ENCODE results near the gene KCNH2. TPM values are rescaled to one million over a fixed set of nuclear protein-coding genes. Genes with fewer than 3 reads are reported as not detected.

KCNH2 gene
- total RNA-seq, 2 experiments from 2014 or later = 5.8 to 7.5 TPM

- H3K4me1 ChIP-seq (ENCODE audit: insufficient read depth, low read length, poor library complexity, severe bottlenecking) = peaks cover 9% of the 10 kb centered on the region
- ChIA-PET POLR2A (interaction anchor here (1.5 kb wide), 1 partner anchor 13 kb away, joined by 3 read pairs; no protein-coding TSS in a partner anchor), CTCF (ENCODE audit: unreplicated experiment) (interaction anchor here (1.2 kb wide), 1 partner anchor 84 kb away, joined by 4 read pairs; no protein-coding TSS in a partner anchor)
- H3K4me3 ChIP-seq (ENCODE audit: low read depth, low read length, poor library complexity, severe bottlenecking) = no peak overlapping the region
- no peaks in the 10 kb centered on the region for H4K20me1 ChIP-seq (ENCODE audit: insufficient read depth, low read length)
- no peaks in the 10 kb centered on the region for H3K9me2 ChIP-seq (ENCODE audit: insufficient read depth, low read length)
- no peak overlapping the region for H2AFZ ChIP-seq (ENCODE audit: low read length)
- no peak for TF ChIP-seq EZH2phosphoT487 (IDR thresholded peaks at IDR 0.05; ENCODE audit: borderline replicate concordance, low read depth, low read length)
- TF ChIP-seq CTCF (conservative IDR thresholded peaks at IDR 0.05; ENCODE audit: low read length) = no peak
- intact Hi-C loops (cut with micrococcal nuclease; ENCODE audit: unreplicated experiment) = loop anchor here (2.0 to 5.0 kb wide), 2 partner anchors 45 to 149 kb away; no protein-coding TSS in a partner anchor
- no peak overlapping the region for H3K4me2 ChIP-seq (ENCODE audit: low read length)
- DNase-seq (ENCODE audit: low spot score) = no peak
- no TSS peak for BruUV-seq (replicated peaks)
- H3K27ac ChIP-seq (ENCODE audit: low read depth, low read length, poor library complexity, severe bottlenecking) = no peak overlapping the region
- H3K79me2 ChIP-seq (ENCODE audit: insufficient read depth, low read depth, low read length) = no peaks in the 10 kb centered on the region
- no peaks in the 10 kb centered on the region for H3K9me3 ChIP-seq (ENCODE audit: low read length)
- no peaks in the 10 kb centered on the region for H3K36me3 ChIP-seq (ENCODE audit: insufficient read depth, low read length)
Observed at GRCh38 chr7:150962290-150962552, 15.9 kb downstream of the KCNH2 start.

GRCh38 chr7:150961510-150962289 is 16.4 kb downstream of the KCNH2 start:
- Histone ChIP-seq H4K20me1 (ENCODE audit: insufficient read depth, low read length) (no peaks in the 10 kb centered on the region), H3K36me3 (ENCODE audit: insufficient read depth, low read length) (no peaks in the 10 kb centered on the region), H3K79me2 (ENCODE audit: insufficient read depth, low read depth, low read length) (no peaks in the 10 kb centered on the region), H3K4me1 (ENCODE audit: insufficient read depth, low read length, poor library complexity, severe bottlenecking) (peaks cover 9% of the 10 kb centered on the region), H3K9me2 (ENCODE audit: insufficient read depth, low read length) (no peaks in the 10 kb centered on the region), H2AFZ (ENCODE audit: low read length) (no peak overlapping the region), H3K4me2 (ENCODE audit: low read length) (no peak overlapping the region), H3K9me3 (ENCODE audit: low read length) (no peaks in the 10 kb centered on the region), H3K27ac (ENCODE audit: low read depth, low read length, poor library complexity, severe bottlenecking) (no peak overlapping the region), H3K4me3 (ENCODE audit: low read depth, low read length, poor library complexity, severe bottlenecking) (no peak overlapping the region)
- no peak for DNase-seq (ENCODE audit: low spot score)
- TF ChIP-seq CTCF (conservative IDR thresholded peaks at IDR 0.05; ENCODE audit: low read length) = no peak
- no peak for TF ChIP-seq EZH2phosphoT487 (IDR thresholded peaks at IDR 0.05; ENCODE audit: borderline replicate concordance, low read depth, low read length)
- ChIA-PET POLR2A (interaction anchor here (0.7 kb wide), 1 partner anchor 9 kb away, joined by 4 read pairs; no protein-coding TSS in a partner anchor), CTCF (ENCODE audit: unreplicated experiment) (no interaction called here)
- no TSS peak for BruUV-seq (replicated peaks)
- intact Hi-C loops (cut with micrococcal nuclease; ENCODE audit: unreplicated experiment) = loop anchor here (2.0 to 5.0 kb wide), 2 partner anchors 46 to 149 kb away; no protein-coding TSS in a partner anchor
